ENCODE results near the gene EIF5B. TPM values are rescaled to one million over a fixed set of nuclear protein-coding genes. Genes with fewer than 3 reads are reported as not detected.

EIF5B gene
- total RNA-seq, 2 experiments from 2014 or later, result 27.8 to 33.2 TPM

- Histone ChIP-seq H3K36me3 (ENCODE audit: insufficient read depth, low read length) (peaks cover 90% of the 10 kb centered on the region), H3K27ac (ENCODE audit: low read depth in 1 of 2, low read length in 2 of 2) (no peak overlapping the region), H3K9me3 (ENCODE audit: control insufficient read depth in 1 of 2, insufficient read depth in 1 of 2, low read length in 2 of 2) (no peaks in the 10 kb centered on the region), H3K4me3 (ENCODE audit: low read length) (no peak overlapping the region), H3K27me3 (ENCODE audit: control insufficient read depth in 1 of 2, insufficient read depth in 2 of 2, low read length in 2 of 2) (no peaks in the 10 kb centered on the region), H3K4me1 (ENCODE audit: insufficient read depth, low read length) (no peaks in the 10 kb centered on the region)
- intact Hi-C loops (cut with DNase I, micrococcal nuclease), result loop anchor here in 1 of 2 experiments (5.0 kb wide), 1 partner anchor 90 kb away; the partner anchor contains the start of gene REV1
- TF ChIP-seq CTCF (IDR thresholded peaks at IDR 0.05), result no peak
- no peak for ATAC-seq (ENCODE audit: poor library complexity)
- H3K36me3 Mint-ChIP-seq (ENCODE audit: low read depth), result peaks cover 86% of the 10 kb centered on the region
- CTCF ChIA-PET, result no interaction called here
- H3K4me1 Mint-ChIP-seq (ENCODE audit: low read depth), result peaks cover 12% of the 10 kb centered on the region
- no peak overlapping the region for H3K4me3 Mint-ChIP-seq
- DNase-seq, result no peak
- no peak overlapping the region for H3K27ac Mint-ChIP-seq
- no peaks in the 10 kb centered on the region for H3K9me3 Mint-ChIP-seq
- H3K27me3 Mint-ChIP-seq, result no peaks in the 10 kb centered on the region
- POLR2A ChIA-PET, result no interaction called here
These were observed 64.7 kb downstream of the EIF5B start for GRCh38 chr2:99401841-99402240.

- intact Hi-C loops (cut with DNase I, micrococcal nuclease), result loop anchor here in 1 of 2 experiments (5.0 kb wide), 1 partner anchor 89 kb away; the partner anchor contains the start of gene REV1
- peak overlapping the region; percentile 65 for H3K27ac Mint-ChIP-seq
- peaks cover 84% of the 10 kb centered on the region for H3K36me3 ChIP-seq (ENCODE audit: insufficient read depth, low read length)
These were observed 65.9 kb downstream of the EIF5B start for GRCh38 chr2:99403084-99403483.

DNA sequence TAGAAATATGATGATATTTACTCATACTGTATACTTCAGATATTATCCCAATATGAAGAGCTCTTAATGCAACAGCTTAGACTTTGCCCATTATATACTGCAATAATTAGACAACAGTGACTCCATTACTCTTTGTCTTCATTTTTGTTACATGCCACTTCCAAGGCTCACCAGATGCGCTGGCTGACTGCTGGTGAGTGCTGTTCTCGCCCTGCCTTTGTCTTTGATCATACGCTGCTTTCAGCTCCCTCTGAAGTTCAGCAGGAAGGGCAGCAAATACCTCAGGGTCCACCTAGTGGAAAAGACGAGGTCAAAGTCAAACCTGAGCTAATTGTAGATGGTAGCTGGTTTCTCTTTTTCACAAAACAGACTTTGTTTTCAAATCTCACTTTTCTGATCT is 66.3 kb downstream of the EIF5B start:
- ChIA-PET CTCF (interaction anchor here (1.1 kb wide), 1 partner anchor 66 kb away, joined by 6 read pairs; the partner anchor contains the start of gene EIF5B), POLR2A (interaction anchor here (0.6 kb wide), 1 partner anchor 37 kb away, joined by 3 read pairs; no protein-coding TSS in a partner anchor)
- Histone ChIP-seq H3K9me3 (ENCODE audit: control insufficient read depth in 1 of 2, insufficient read depth in 1 of 2, low read length in 2 of 2) (no peaks in the 10 kb centered on the region), H3K27me3 (ENCODE audit: control insufficient read depth in 1 of 2, insufficient read depth in 2 of 2, low read length in 2 of 2) (no peaks in the 10 kb centered on the region), H3K4me1 (ENCODE audit: insufficient read depth, low read length) (no peaks in the 10 kb centered on the region), H3K4me3 (ENCODE audit: low read length) (no peak overlapping the region), H3K27ac (ENCODE audit: low read depth in 1 of 2, low read length in 2 of 2) (no peak overlapping the region), H3K36me3 (ENCODE audit: insufficient read depth, low read length) (peaks cover 84% of the 10 kb centered on the region)
- TF ChIP-seq CTCF (IDR thresholded peaks at IDR 0.05), result no peak
- Mint-ChIP-seq H3K4me3 (no peak overlapping the region), H3K27me3 (no peaks in the 10 kb centered on the region), H3K9me3 (no peaks in the 10 kb centered on the region), H3K27ac (peak overlapping the region; percentile 65), H3K4me1 (ENCODE audit: low read depth) (peaks cover 12% of the 10 kb centered on the region), H3K36me3 (ENCODE audit: low read depth) (peaks cover 79% of the 10 kb centered on the region)
- DNase-seq (peak in 3 of 14 experiments; percentile 4 to 38 (median 19)), ATAC-seq (ENCODE audit: poor library complexity) (no peak)
- intact Hi-C loops (cut with DNase I, micrococcal nuclease), result loop anchor here in 1 of 2 experiments (5.0 kb wide), 1 partner anchor 89 kb away; the partner anchor contains the start of gene REV1

More at GRCh38 chr2:99403084-99403483, 65.9 kb downstream of the EIF5B start:
- Histone ChIP-seq H3K27ac (ENCODE audit: low read depth in 1 of 2, low read length in 2 of 2) (no peak overlapping the region), H3K9me3 (ENCODE audit: control insufficient read depth in 1 of 2, insufficient read depth in 1 of 2, low read length in 2 of 2) (no peaks in the 10 kb centered on the region), H3K27me3 (ENCODE audit: control insufficient read depth in 1 of 2, insufficient read depth in 2 of 2, low read length in 2 of 2) (no peaks in the 10 kb centered on the region), H3K4me1 (ENCODE audit: insufficient read depth, low read length) (no peaks in the 10 kb centered on the region), H3K4me3 (ENCODE audit: low read length) (no peak overlapping the region)
- Mint-ChIP-seq H3K4me3 (no peak overlapping the region), H3K36me3 (ENCODE audit: low read depth) (peaks cover 82% of the 10 kb centered on the region), H3K27me3 (no peaks in the 10 kb centered on the region), H3K4me1 (ENCODE audit: low read depth) (peaks cover 12% of the 10 kb centered on the region), H3K9me3 (no peaks in the 10 kb centered on the region)
- POLR2A ChIA-PET, result no interaction called here
- ATAC-seq (ENCODE audit: poor library complexity) (no peak), DNase-seq (no peak)
- CTCF ChIA-PET, result no interaction called here
- no peak for TF ChIP-seq CTCF (IDR thresholded peaks at IDR 0.05)
